GM19397 (cell line): ENCODE data around the gene PDE7B.
"Not testable (repeated sequence)": the region's sequence is repeated elsewhere in the genome, so short reads cannot be mapped to it uniquely, and the experiment has no call there.

Source experiments
- ATAC-seq: cut with Tn5 transposase; IDR thresholded peaks from one replicate; pipeline ENCODE4 v1.9.1; 2021; ENCODE audit warnings: mild to moderate bottlenecking, moderate library complexity; ENCODE audit not compliant: unreplicated experiment

Gene PDE7B

GRCh38 chr6:136094812-136095211 is 243.3 kb downstream of the PDE7B start:
- no peak for ATAC-seq

GRCh38 chr6:136095986-136096385 is 244.5 kb downstream of the PDE7B start:
- ATAC-seq, result no peak

DNA sequence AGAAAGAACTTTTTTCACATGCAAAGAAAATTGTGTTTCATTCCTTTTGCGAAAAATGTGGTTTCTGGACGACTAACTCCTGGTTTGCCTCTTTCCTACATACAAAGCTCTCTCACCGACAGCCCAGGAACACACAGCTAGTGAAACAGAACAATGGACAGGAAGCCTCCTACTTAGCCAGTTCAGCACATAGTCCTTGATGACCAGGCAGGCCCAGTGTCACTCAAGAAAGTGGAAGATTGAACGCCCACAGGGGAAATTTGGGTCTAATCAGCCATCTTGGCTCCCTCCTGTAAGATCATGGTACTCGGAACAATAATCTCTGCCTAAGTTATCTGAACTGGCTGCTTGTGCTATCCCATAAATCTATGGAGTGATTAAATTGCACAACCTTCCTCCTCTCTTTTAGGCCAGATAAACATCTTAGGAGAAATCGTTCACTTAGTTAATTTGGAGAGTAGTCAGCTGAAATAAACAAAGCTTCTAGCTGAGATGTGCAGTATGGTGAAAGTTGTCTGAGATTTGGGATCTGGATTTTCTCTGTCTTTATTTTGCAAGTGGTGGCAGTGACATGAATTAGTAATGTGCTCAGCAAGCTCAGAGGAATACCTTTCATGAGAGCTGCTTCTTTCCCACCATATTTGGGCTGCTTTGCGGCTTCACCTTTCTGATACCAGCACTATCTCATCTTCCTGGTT is 251.6 kb downstream of the PDE7B start:
- ATAC-seq, result no peak

DNA sequence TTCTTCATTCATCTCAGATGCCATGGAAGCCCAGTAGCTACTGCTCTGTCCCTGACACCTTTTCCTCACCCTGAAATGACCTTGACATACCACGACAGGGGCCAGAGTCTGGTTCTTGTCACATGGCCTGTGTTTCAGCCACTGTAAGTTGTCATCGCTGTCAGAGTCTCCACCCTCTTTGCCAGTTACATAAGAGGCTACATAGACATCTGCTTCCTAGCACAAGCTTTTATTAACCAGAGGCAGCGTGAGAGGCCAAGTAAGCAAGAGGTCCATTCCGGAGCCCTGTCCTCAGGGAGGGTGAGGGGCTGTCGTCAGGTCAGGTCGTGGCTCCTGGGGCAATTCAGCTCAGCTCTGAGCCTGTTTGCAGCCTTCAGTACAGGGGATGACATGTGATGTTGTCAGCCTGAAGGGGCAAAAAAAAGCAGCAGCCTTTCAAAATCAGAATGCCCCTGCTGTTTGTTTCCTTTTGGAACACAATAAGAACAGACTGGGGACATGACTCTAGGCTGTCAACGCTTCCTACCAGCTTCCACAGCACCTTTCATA is 252.3 kb downstream of the PDE7B start:
- ATAC-seq, result no peak

GRCh38 chr6:136104556-136104955 is 253.1 kb downstream of the PDE7B start:
- ATAC-seq, result no peak

DNA sequence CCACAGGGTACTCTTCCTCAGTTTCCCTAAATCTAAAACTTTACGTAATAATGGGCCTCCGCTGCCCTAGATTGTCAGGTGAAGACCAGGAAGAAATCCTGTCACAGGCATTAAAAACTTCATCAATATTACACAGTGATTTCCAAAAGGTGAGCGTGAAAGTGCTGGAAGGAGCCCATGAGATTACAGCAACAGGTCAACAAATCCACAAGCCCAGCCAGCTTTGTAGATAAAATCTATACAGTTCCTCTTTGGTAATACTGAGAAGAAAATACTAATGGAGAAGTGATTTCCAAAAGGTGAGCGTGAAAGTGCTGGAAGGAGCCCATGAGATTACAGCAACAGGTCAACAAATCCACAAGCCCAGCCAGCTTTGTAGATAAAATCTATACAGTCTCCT is 254.3 kb downstream of the PDE7B start:
- ATAC-seq, result not testable (repeated sequence)

GRCh38 chr6:136108361-136108945 is 257.0 kb downstream of the PDE7B start:
- no peak for ATAC-seq

DNA sequence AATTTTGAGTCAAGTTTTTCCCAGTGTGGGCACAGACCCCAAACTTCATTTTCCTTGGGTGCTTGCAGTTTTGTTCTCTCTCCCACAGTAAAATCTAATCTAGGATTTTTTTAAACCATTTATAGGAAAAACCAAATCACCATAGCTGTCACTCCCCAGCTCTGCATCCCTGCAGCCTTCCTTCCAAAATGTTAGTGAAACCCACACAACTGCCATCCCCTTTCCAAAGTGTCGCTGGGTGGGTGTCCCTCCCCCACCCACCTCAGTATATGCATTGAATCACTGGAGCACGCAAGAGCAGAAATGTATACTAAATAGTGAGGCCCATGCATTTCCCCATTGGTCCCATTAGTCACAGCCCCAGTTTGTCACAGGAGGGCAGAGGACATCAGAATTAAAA is 260.3 kb downstream of the PDE7B start:
- no peak for ATAC-seq

GRCh38 chr6:136112262-136112661 is 260.8 kb downstream of the PDE7B start:
- no peak for ATAC-seq

DNA sequence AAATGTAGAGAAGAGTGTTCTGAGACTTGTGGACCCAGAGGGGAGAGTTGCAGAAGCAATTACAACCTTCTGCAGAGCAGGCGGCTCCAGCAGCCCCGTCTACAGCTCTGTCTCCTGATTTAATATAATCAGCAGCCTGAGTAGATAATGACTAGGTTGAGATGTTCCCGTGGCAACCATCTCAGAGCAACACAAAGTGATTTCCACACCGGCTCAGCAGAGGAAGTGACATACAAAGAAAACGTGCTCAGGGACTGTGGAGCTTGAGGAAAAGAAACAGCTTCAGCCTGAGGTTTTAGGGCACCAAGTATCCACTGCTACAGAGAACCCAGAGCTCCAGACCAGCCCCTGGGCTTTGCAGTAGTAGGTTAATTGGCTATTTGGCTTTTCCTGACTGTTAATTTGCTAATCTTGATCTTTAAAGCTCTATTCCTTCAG is 262.3 kb downstream of the PDE7B start:
- ATAC-seq, result no peak

DNA sequence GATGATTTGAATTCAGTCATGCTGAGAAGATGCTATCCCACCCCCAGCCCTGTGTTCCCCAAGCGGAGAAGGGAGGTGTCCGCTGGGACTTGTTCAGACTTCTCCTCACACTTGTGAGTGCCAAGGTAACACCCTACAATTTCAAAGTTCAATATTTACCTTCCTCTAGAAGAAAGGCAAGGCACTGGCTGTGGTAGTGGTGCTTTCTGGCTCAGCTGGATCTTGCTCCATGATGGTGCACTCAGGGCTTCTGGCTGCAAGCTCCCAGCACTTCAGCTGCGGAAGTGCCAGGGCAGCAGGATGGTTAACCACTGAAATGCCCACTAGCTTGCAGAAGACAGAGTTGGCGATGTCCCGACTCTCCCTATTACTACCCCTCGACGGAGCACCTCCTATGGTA is 263.2 kb downstream of the PDE7B start:
- no peak for ATAC-seq

GRCh38 chr6:136115941-136116340 is 264.4 kb downstream of the PDE7B start:
- no peak for ATAC-seq

GRCh38 chr6:136117081-136117480 is 265.6 kb downstream of the PDE7B start:
- ATAC-seq, result no peak

DNA sequence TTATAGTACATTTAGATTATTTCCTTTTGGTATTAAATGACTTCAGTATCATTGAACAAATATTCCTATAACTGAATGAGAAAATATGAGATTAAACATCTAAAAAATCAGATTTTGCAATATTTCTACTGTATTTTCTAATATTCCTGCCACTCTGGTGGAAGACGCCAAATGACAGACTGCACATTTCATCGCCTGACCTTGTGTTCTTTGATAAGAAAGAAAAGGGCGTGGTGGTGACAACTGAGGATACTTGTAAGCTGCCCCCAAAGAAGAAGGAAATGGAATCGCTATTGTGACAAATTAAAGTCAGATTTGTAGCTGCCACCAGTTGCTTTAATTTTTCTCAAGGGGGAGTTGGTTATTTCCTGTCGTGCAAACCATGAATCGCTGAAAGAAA is 267.3 kb downstream of the PDE7B start:
- ATAC-seq, result no peak

DNA sequence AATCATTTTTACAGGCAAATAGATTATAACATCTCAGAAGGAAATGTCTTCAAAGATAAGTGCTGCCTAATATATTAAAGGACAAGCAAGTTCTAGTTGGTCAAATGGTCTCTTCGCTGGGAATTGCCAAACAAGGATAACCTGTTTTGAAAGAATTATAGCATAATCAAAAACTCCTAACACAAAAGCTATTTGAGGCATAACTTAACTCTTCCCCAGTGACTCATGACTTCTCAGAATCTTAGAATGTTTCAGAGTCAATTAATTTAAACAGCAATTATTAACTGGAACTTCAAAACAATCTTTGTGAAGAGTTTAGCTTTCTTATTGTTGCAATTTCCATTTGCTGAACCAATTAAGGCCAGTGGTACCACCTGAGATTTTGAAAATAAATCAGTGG is 272.0 kb downstream of the PDE7B start:
- no peak for ATAC-seq

- no peak for ATAC-seq
Measured at GRCh38 chr6:136125585-136125984, 274.1 kb downstream of the PDE7B start.

- no peak for ATAC-seq
Measured at GRCh38 chr6:136127873-136128272, 276.4 kb downstream of the PDE7B start.

DNA sequence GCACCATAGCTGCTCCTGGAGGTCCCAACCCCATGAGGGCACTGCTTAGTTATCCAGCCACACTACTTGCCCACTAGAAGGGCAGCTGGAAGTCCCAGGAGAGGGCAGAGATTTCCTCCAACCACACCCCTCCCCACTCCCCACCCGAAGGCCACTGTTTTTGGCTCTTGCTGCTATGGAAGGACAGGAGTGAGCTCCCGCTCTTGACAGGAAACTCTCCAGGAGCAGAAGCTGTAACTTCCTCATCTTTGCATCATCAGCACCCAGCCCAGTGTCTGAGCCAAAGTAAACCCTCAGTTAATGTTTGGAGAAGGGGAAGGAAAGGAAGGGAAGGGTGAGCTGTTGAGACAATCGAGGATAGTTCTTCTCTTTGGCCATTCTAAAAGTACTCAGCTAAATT is 277.9 kb downstream of the PDE7B start:
- ATAC-seq, result no peak

- ATAC-seq, result no peak
Measured at GRCh38 chr6:136134268-136134667, 282.8 kb downstream of the PDE7B start.

DNA sequence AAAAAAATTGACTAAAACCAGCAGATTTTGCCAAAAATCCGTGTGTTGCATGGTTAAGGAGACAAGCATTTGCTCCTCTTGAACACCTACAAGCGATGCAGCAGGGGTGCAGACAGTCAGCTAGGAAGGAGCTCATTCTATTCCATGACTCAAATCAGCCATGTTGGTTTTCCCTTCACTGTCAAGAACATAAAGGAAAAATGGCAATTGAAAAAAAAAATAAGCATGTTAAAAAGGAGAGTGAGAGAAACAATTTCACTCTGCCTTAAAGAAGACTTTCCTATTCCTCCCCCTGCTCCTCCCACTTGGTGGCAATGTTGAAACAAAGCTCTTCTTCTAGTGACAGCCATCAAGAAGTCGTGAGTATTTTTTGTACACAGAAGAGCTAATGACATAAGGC is 283.2 kb downstream of the PDE7B start:
- ATAC-seq, result no peak

DNA sequence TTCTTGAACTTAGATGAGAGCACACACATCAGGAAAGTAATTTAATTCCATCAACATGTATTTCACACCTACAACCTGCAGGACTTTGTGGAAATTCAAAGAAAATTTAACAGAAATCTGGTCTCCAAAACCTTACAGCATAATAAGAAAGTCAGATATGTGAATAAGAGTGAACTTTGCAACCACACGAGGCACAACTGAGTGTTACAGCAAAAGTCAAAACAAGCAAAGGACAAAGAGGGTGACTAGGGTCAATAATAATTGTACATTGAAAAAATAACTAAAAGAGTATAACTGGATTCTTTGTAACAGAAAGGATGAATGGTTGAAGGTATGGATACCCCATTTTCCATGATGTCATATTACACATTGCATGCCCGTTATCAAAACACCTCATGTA is 284.8 kb downstream of the PDE7B start:
- no peak for ATAC-seq

DNA sequence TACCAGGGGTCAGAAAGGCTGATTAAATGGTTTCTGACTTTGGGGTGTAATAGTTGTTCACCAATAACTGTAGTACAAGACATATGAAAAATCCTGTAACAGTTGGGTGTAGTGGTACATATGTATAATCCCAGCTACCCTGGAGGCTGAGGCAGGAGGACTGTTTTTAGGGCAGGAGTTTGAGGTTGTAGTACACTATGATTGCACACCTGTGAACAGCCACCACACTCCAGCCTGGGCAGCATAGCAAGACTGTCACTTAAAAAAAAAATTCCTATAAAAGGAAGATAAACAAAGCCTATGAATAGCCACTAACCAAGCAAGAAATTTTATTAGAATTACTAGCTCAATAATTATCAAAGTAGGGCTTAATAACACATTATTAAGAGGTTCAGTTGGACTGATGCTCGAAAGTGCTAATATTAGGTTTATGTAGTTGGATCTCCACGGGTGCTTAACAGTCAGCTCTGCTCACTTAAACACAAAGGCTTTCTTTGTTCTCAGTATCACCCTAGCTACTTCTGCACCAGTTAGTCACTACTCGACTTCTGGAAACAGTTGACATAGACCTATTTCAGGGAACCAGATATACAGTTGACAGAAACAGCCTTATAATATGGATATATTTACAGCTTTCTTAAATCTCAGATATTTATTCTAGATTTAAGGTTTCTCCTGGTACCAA is 285.6 kb downstream of the PDE7B start:
- ATAC-seq, result no peak
